ENCODE results near the gene ENHO. TPM values are rescaled to one million over a fixed set of nuclear protein-coding genes. Genes with fewer than 3 reads are reported as not detected.
A peak's percentile ranks its signal among the peaks of the same experiment; 100 is the strongest.

Gene ENHO
- total and polyA plus RNA-seq, 2 of the 8 experiments (the other 6 are each of a cell fraction or from before 2014, with no cell fraction given): 12.2 to 49.4 TPM

- Histone ChIP-seq H3K23me2 (ENCODE audit: low read depth, low read length) (peaks cover 6% of the 10 kb centered on the region), H3K36me3 (ENCODE audit: control insufficient read depth in 2 of 4, insufficient read depth in 4 of 4, low read length in 3 of 4) (no peaks in the 10 kb centered on the region), H3K27ac (ENCODE audit: low read depth, low read length) (no peak overlapping the region), H3K79me2 (ENCODE audit: control insufficient read depth in 1 of 2, insufficient read depth in 2 of 2, low read length in 2 of 2) (no peaks in the 10 kb centered on the region), H3K4ac (replicated peaks; ENCODE audit: insufficient read length, low read depth, low read length) (no peak overlapping the region), H2BK5ac (ENCODE audit: low read depth, low read length) (no peak overlapping the region), H3K9ac (replicated peaks in 1 of 4; ENCODE audit: extremely low read depth in 1 of 4, low read depth in 3 of 4, low read length in 3 of 4) (no peak overlapping the region; a peak in 1 of 7 replicates), H3K56ac (replicated peaks; ENCODE audit: insufficient read length, low read depth, low read length) (no peak overlapping the region), H4K20me1 (replicated peaks in 1 of 2; ENCODE audit: control insufficient read depth in 1 of 2, insufficient read depth in 2 of 2, low read length in 2 of 2) (no peaks in the 10 kb centered on the region), H3K79me1 (ENCODE audit: low read depth, low read length) (no peaks in the 10 kb centered on the region), H3K4me1 (replicated peaks in 1 of 4; ENCODE audit: control insufficient read depth in 3 of 4, insufficient read depth in 4 of 4, low read length in 3 of 4) (peaks cover 0 to 17% (median 8%) of the 10 kb centered on the region in 4 experiments; a peak in 6 of 7 replicates), H3K4me3 (ENCODE audit: extremely low read depth in 1 of 4, insufficient read depth in 2 of 4, low read depth in 3 of 4, low read length in 4 of 4) (no peak overlapping the region), H2BK12ac (ENCODE audit: low read depth, low read length) (no peak overlapping the region), H2BK15ac (ENCODE audit: low read length) (no peak overlapping the region), H4K5ac (ENCODE audit: insufficient read length, low read depth, low read length) (no peak overlapping the region), H3K18ac (ENCODE audit: extremely low read depth, low read length) (no peak overlapping the region), H2AFZ (ENCODE audit: low read length) (no peak overlapping the region), H4K8ac (ENCODE audit: extremely low read depth, insufficient read depth, low read length) (no peak overlapping the region), H2BK20ac (ENCODE audit: low read length) (no peak overlapping the region), H3K9me3 (ENCODE audit: insufficient read depth in 2 of 2, low read depth in 1 of 2, low read length in 1 of 2) (no peaks in the 10 kb centered on the region), H2AK5ac (ENCODE audit: low read depth, low read length) (no peak overlapping the region; the same call in 1 of the 2 replicates), H3K4me2 (ENCODE audit: insufficient read depth in 1 of 2, low read depth in 2 of 2, low read length in 2 of 2) (peak overlapping the region in 1 of 2 experiments; percentile 92; a peak in 1 of 4 replicates), H3K23ac (ENCODE audit: insufficient read length) (no peak overlapping the region), H3K27me3 (replicated peaks in 1 of 4; ENCODE audit: control insufficient read depth in 3 of 4, extremely low read depth in 1 of 4, insufficient read depth in 3 of 4, low read length in 3 of 4) (peaks cover 1 to 14% (median 11%) of the 10 kb centered on the region in 4 experiments; a peak in 6 of 7 replicates), H2BK120ac (replicated peaks; ENCODE audit: low read depth, low read length) (no peak overlapping the region), H3K14ac (ENCODE audit: insufficient read length) (no peak overlapping the region), H4K91ac (replicated peaks; ENCODE audit: insufficient read length, low read length) (no peak overlapping the region)
- TF ChIP-seq POLR2A (IDR thresholded peaks at IDR 0.05; ENCODE audit: control extremely low read depth in 1 of 2, low read depth in 2 of 2, low read length in 2 of 2): no peak
- no peak for TF ChIP-seq RNF2 (IDR thresholded peaks at IDR 0.05; ENCODE audit: borderline replicate concordance, low read depth, low read length, missing control alignments, poor library complexity, severe bottlenecking)
- TF ChIP-seq SIX5 (IDR thresholded peaks at IDR 0.05; ENCODE audit: low read depth, low read length): no peak
- no peak for FAIRE-seq
- POLR2A ChIA-PET (ENCODE audit: partially characterized antibody): interaction anchor here (1.6 to 1.9 kb wide), 2 partner anchors 10 to 14 kb away, joined by 3 to 4 read pairs; no protein-coding TSS in a partner anchor
- CTCF ChIA-PET (ENCODE audit: partially characterized antibody): interaction anchor here (0.6 to 3.8 kb wide), 17 partner anchors 8 to 97 kb away, joined by 3 to 23 read pairs (median 4); partner anchors contain the start of gene RPP25L
- WGBS, 2 experiments (ENCODE audit: extremely low coverage in 1 of 2, insufficient coverage in 1 of 2, insufficient read length in 1 of 2, insufficient replicate concordance in 2 of 2, low coverage in 1 of 2, low lambda C conversion rate in 2 of 2, missing lambda C conversion rate in 1 of 2): 79% methylated on average over 3 of the region's 3 CpGs; no CpG with 5 or more reads in 1 of the 2 experiments
- no peak for DNase-seq (ENCODE audit: low read depth in 1 of 2, low spot score in 2 of 2)
Observed at GRCh38 chr9:34524349-34524748, 1.6 kb upstream of the ENHO start.
